Measurements from ENCODE around the gene FAM13A. TPM values are rescaled to one million over a fixed set of nuclear protein-coding genes. Genes with fewer than 3 reads are reported as not detected.

The FAM13A gene
- total and polyA plus RNA-seq, 2 donors (not counting 1 experiment from before 2014, with no cell fraction given) = 0.51 to 2.1 TPM

- H3K4me3 ChIP-seq (ENCODE audit: control extremely low read depth in 1 of 5, extremely low read depth in 1 of 5, insufficient read depth in 1 of 5, low read depth in 2 of 5, low read length in 4 of 5) = no peak overlapping the region
- no CpG with 5 or more reads among the region's 4 CpGs for WGBS (ENCODE audit: insufficient coverage)
- H3K4me1 ChIP-seq (ENCODE audit: control insufficient read depth in 2 of 2, insufficient read depth in 2 of 2, low read length in 2 of 2) = no peaks in the 10 kb centered on the region
- no peaks in the 10 kb centered on the region for H3K36me3 ChIP-seq (replicated peaks in 1 of 2; ENCODE audit: control extremely low read depth in 1 of 2, control insufficient read depth in 1 of 2, extremely low read depth in 1 of 2, insufficient read depth in 2 of 2, low read length in 1 of 2)
- intact Hi-C loops (cut with micrococcal nuclease) = no loop called here
- H3K27me3 ChIP-seq (replicated peaks in 1 of 4; ENCODE audit: control extremely low read depth in 1 of 4, control insufficient read depth in 3 of 4, insufficient read depth in 4 of 4, low read length in 3 of 4) = no peaks in the 10 kb centered on the region
- ATAC-seq (ENCODE audit: low read depth) (no peak), DNase-seq (no peak)
- ChIA-PET CTCF (interaction anchor here (2.2 kb wide), 1 partner anchor 216 kb away, joined by 8 read pairs; no protein-coding TSS in a partner anchor), POLR2A (no interaction called here)
- Mint-ChIP-seq H3K9me3 (ENCODE audit: insufficient read depth) (no peaks in the 10 kb centered on the region), H3K27ac (no peak overlapping the region), H3K4me1 (no peaks in the 10 kb centered on the region), H3K27me3 (peaks cover 3% of the 10 kb centered on the region), H3K4me3 (no peak overlapping the region)
- TF ChIP-seq CTCF (IDR thresholded peaks at IDR 0.05) = no peak
- no peak for TF ChIP-seq EZH2 (IDR thresholded peaks at IDR 0.05; ENCODE audit: borderline replicate concordance, insufficient read depth, low read depth, low read length, poor library complexity, severe bottlenecking)
- H4K20me1 ChIP-seq (ENCODE audit: control insufficient read depth, insufficient read depth, low read length, poor library complexity, severe bottlenecking) = no peaks in the 10 kb centered on the region
- no peak overlapping the region for H3K9ac ChIP-seq (ENCODE audit: low read length)
- H3K9me3 ChIP-seq (ENCODE audit: control extremely low read depth in 1 of 3, control insufficient read depth in 2 of 3, insufficient read depth in 1 of 3, low read length in 2 of 3) = no peaks in the 10 kb centered on the region
- no peak overlapping the region for H2AFZ ChIP-seq (ENCODE audit: insufficient read depth, low read depth, low read length, poor library complexity, severe bottlenecking)
- no peak overlapping the region for H3K4me2 ChIP-seq (replicated peaks; ENCODE audit: low read depth, low read length, poor library complexity, severe bottlenecking)
- H3K27ac ChIP-seq (ENCODE audit: low read length in 2 of 2) = no peak overlapping the region
- no peaks in the 10 kb centered on the region for H3K79me2 ChIP-seq (ENCODE audit: control insufficient read depth, insufficient read depth, low read length)
These were observed 249.5 kb downstream of the FAM13A start for GRCh38 chr4:88807499-88807898.

DNA sequence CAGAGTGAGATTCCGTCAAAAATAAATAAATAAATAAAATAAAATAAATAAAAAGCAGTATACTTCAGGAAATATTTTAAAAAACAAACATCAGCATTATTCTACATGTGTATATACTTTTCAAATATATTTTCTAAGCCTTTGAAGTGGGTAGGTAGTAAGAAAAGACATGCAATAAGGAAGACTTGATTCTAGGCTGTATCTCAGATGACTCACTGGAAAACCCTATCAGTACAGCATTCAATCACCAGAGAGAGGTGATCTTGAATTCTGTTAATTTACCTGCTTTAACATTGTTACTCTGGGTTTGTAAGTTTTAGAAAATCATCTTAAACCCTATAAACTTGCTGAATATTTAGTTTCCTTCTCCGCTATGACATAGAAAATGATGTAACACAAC, 252.8 kb downstream of the FAM13A start:
- no CpG with 5 or more reads among the region's 2 CpGs for WGBS (ENCODE audit: insufficient coverage)
- intact Hi-C loops (cut with micrococcal nuclease) = no loop called here
- no peaks in the 10 kb centered on the region for H3K36me3 ChIP-seq (replicated peaks in 1 of 2; ENCODE audit: control extremely low read depth in 1 of 2, control insufficient read depth in 1 of 2, extremely low read depth in 1 of 2, insufficient read depth in 2 of 2, low read length in 1 of 2)
- TF ChIP-seq EZH2 (IDR thresholded peaks at IDR 0.05; ENCODE audit: borderline replicate concordance, insufficient read depth, low read depth, low read length, poor library complexity, severe bottlenecking) = no peak
- TF ChIP-seq CTCF (IDR thresholded peaks at IDR 0.05) = no peak
- no peaks in the 10 kb centered on the region for H3K79me2 ChIP-seq (ENCODE audit: control insufficient read depth, insufficient read depth, low read length)
- no peak overlapping the region for H3K9ac ChIP-seq (ENCODE audit: low read length)
- CTCF ChIA-PET = no interaction called here
- DNase-seq = no peak
- no peak overlapping the region for H3K27ac ChIP-seq (ENCODE audit: low read length in 2 of 2)
- POLR2A ChIA-PET = no interaction called here
- Mint-ChIP-seq H3K27me3 (peaks cover 6% of the 10 kb centered on the region), H3K4me1 (no peaks in the 10 kb centered on the region), H3K9me3 (ENCODE audit: insufficient read depth) (no peaks in the 10 kb centered on the region), H3K27ac (no peak overlapping the region), H3K4me3 (no peak overlapping the region)
- no peaks in the 10 kb centered on the region for H4K20me1 ChIP-seq (ENCODE audit: control insufficient read depth, insufficient read depth, low read length, poor library complexity, severe bottlenecking)
- no peak overlapping the region for H3K4me3 ChIP-seq (ENCODE audit: control extremely low read depth in 1 of 5, extremely low read depth in 1 of 5, insufficient read depth in 1 of 5, low read depth in 2 of 5, low read length in 4 of 5)
- no peaks in the 10 kb centered on the region for H3K4me1 ChIP-seq (ENCODE audit: control insufficient read depth in 2 of 2, insufficient read depth in 2 of 2, low read length in 2 of 2)
- ATAC-seq (ENCODE audit: low read depth) = no peak
- no peak overlapping the region for H3K4me2 ChIP-seq (replicated peaks; ENCODE audit: low read depth, low read length, poor library complexity, severe bottlenecking)
- no peak overlapping the region for H2AFZ ChIP-seq (ENCODE audit: insufficient read depth, low read depth, low read length, poor library complexity, severe bottlenecking)
- H3K27me3 ChIP-seq (replicated peaks in 1 of 4; ENCODE audit: control extremely low read depth in 1 of 4, control insufficient read depth in 3 of 4, insufficient read depth in 4 of 4, low read length in 3 of 4) = no peaks in the 10 kb centered on the region
- no peaks in the 10 kb centered on the region for H3K9me3 ChIP-seq (ENCODE audit: control extremely low read depth in 1 of 3, control insufficient read depth in 2 of 3, insufficient read depth in 1 of 3, low read length in 2 of 3)
